GM12878 (cell line): ENCODE measurements around the gene DLG2. TPM values are rescaled to one million over a fixed set of nuclear protein-coding genes. Genes with fewer than 3 reads are reported as not detected.

Source experiments
- ATAC-seq: fragments of 200-7000 bp; cut with Tn5 transposase; 3 replicates; pipeline ENCODE4 v1.9.1; 2020; ENCODE audit warnings: mild to moderate bottlenecking, moderate library complexity
- BruUV-seq: library from RNA; stranded (reverse); fragments of 400-500 nt; replicated peaks from 2 replicates; lab custom pipeline; 2021; lab: Mats Ljungman, UMichigan
- CTCF ChIA-PET: fragments of 300-600 bp; sonication (Branson Sonifier 250); formaldehyde crosslinking; extraction: SDS; loops from one replicate; lab custom pipeline; 2021; ENCODE audit warnings: inconsistent platforms; lab: Yijun Ruan, JAX
- POLR2A ChIA-PET: fragments of 350-600 bp; formaldehyde crosslinking; extraction: SDS; loops from one replicate; lab custom pipeline; 2021; ENCODE audit warnings: inconsistent platforms; lab: Charles Lee
- RAD21 ChIA-PET: fragments of 300-600 bp; sonication (Branson Sonifier 250); formaldehyde crosslinking; loops from one replicate; lab custom pipeline; 2023; ENCODE audit warnings: antibody characterized with exemption; ENCODE audit not compliant: unreplicated experiment; lab: Charles Lee
- SMC1A ChIA-PET: fragments of 300-600 bp; sonication (Branson Sonifier 250); formaldehyde crosslinking; loops from one replicate; lab custom pipeline; 2023; ENCODE audit not compliant: unreplicated experiment, uncharacterized antibody; lab: Charles Lee
- DNase-seq: peaks from one replicate; pipeline ENCODE4 v3.0.0-alpha.2; 2011; ENCODE audit warnings: low read depth, low spot score
- FAIRE-seq: peaks from 3 replicates; lab custom pipeline; 2011; peaks lifted over from hg19 to GRCh38; lab: Jason Lieb, UNC
- H2AFZ ChIP-seq: 2 replicates; pipeline ENCODE4 v1.6.0; 2011; ENCODE audit warnings: low read depth, low read length, control low read depth; ENCODE audit not compliant: control insufficient read depth
- H3K27ac ChIP-seq: 2 replicates; pipeline ENCODE4 v1.5.1; 2011; ENCODE audit warnings: control low read depth; ENCODE audit not compliant: control insufficient read depth, insufficient read depth
- H3K27me3 ChIP-seq, 2 experiments: replicated peaks in 1 of 2; 2 replicates each; pipeline versions ENCODE4 v1.6.0 to v1.6.1; 2011; ENCODE audit warnings: low read length in 1 of 2; ENCODE audit not compliant: control insufficient read depth in 2 of 2, insufficient read depth in 2 of 2
- H3K36me3 ChIP-seq, 2 experiments: 2 replicates each; pipeline ENCODE4 v1.5.1; 2011; ENCODE audit warnings: low read length in 1 of 2; ENCODE audit not compliant: control insufficient read depth in 2 of 2, insufficient read depth in 2 of 2
- H3K4me1 ChIP-seq: 2 replicates; pipeline ENCODE4 v1.6.1; 2011; ENCODE audit warnings: mild to moderate bottlenecking, low read length, moderate library complexity, mixed read lengths; ENCODE audit not compliant: control insufficient read depth, insufficient read depth
- H3K4me2 ChIP-seq: 2 replicates; pipeline ENCODE4 v1.6.0; 2011; ENCODE audit warnings: control low read depth; ENCODE audit not compliant: control insufficient read depth, insufficient read depth
- H3K4me3 ChIP-seq: fragments of 200-600 bp; sonication (generic); 2 replicates; pipeline ENCODE4 v1.5.1; 2016
- H3K79me2 ChIP-seq: 2 replicates; pipeline ENCODE4 v1.6.0; 2011; ENCODE audit warnings: low read length; ENCODE audit not compliant: control insufficient read depth, insufficient read depth
- H3K9ac ChIP-seq: 2 replicates; pipeline ENCODE4 v1.8.0; 2011; ENCODE audit warnings: low read length, control low read depth, mixed read lengths; ENCODE audit not compliant: control insufficient read depth, insufficient read depth
- H3K9me3 ChIP-seq: replicated peaks from 3 replicates; pipeline ENCODE4 v1.5.1; 2011; ENCODE audit warnings: mild to moderate bottlenecking, low read length; ENCODE audit not compliant: control insufficient read depth, insufficient read depth
- H4K20me1 ChIP-seq: 2 replicates; pipeline ENCODE4 v1.6.0; 2011; ENCODE audit not compliant: control insufficient read depth, insufficient read depth
- ASH2L ChIP-seq: fragments of 300-600, 200-600 bp; sonication (generic); IDR thresholded peaks from 2 replicates; pipeline ENCODE4 v1.6.1; 2017; ENCODE audit warnings: low read depth, mild to moderate bottlenecking, borderline replicate concordance
- BMI1 ChIP-seq: fragments of 450-650 bp; IDR thresholded peaks from 2 replicates; pipeline ENCODE4 v1.6.1; 2016; ENCODE audit warnings: mild to moderate bottlenecking, moderate library complexity, borderline replicate concordance
- CREM ChIP-seq: IDR thresholded peaks from 2 replicates; pipeline ENCODE4 v1.6.1; 2014; ENCODE audit warnings: antibody characterized with exemption, low read depth
- ESRRA ChIP-seq: IDR thresholded peaks from 2 replicates; pipeline ENCODE4 v1.6.1; 2012; ENCODE audit warnings: mild to moderate bottlenecking, low read length, improper control_type of control experiment
- GABPA ChIP-seq: IDR thresholded peaks from 2 replicates; pipeline ENCODE4 v1.6.1; 2014; ENCODE audit warnings: antibody characterized with exemption, low read depth, mild to moderate bottlenecking, inconsistent platforms
- LARP7 ChIP-seq: fragments of 450-650 bp; IDR thresholded peaks from 2 replicates; pipeline ENCODE4 v1.6.1; 2017; ENCODE audit warnings: mild to moderate bottlenecking
- RAD21 ChIP-seq: IDR thresholded peaks from 2 replicates; pipeline ENCODE4 v1.6.1; 2011; ENCODE audit warnings: mild to moderate bottlenecking, low read depth, low read length, moderate library complexity; ENCODE audit not compliant: insufficient read depth
- RAD51 ChIP-seq: fragments of 450-650 bp; IDR thresholded peaks from 2 replicates; pipeline ENCODE4 v1.6.1; 2016; ENCODE audit warnings: moderate library complexity, mild to moderate bottlenecking, inconsistent platforms
- SIX5 ChIP-seq: IDR thresholded peaks from 2 replicates; pipeline ENCODE4 v1.6.1; 2011; ENCODE audit warnings: mild to moderate bottlenecking, low read depth, low read length, moderate library complexity; ENCODE audit not compliant: severe bottlenecking
- SMARCA5 ChIP-seq: fragments of 450-650 bp; IDR thresholded peaks from 2 replicates; pipeline ENCODE4 v1.6.1; 2017; ENCODE audit warnings: mild to moderate bottlenecking
- SMC3 ChIP-seq: IDR thresholded peaks from 2 replicates; pipeline ENCODE4 v1.6.1; 2011; ENCODE audit warnings: low read length, improper control_type of control experiment, borderline replicate concordance
- SPI1 ChIP-seq: IDR thresholded peaks from 2 replicates; pipeline ENCODE4 v1.6.1; 2011; ENCODE audit warnings: low read depth, mild to moderate bottlenecking, low read length, moderate library complexity, borderline replicate concordance; ENCODE audit not compliant: insufficient read depth
- TCF3 ChIP-seq: IDR thresholded peaks from 2 replicates; pipeline ENCODE4 v1.6.1; 2012; ENCODE audit warnings: low read depth, mild to moderate bottlenecking, low read length, borderline replicate concordance; ENCODE audit not compliant: insufficient read depth
- in situ Hi-C: fragments of 300-500 bp; cut with MboI; formaldehyde crosslinking; loops from 9 replicates; pipeline ENCODE4 v1.14.3; 2018; ENCODE audit warnings: mixed read lengths
- intact Hi-C: fragments of 100-400 bp; cut with micrococcal nuclease; formaldehyde crosslinking; loops from one replicate; pipeline ENCODE4 v1.14.2; 2022; ENCODE audit not compliant: unreplicated experiment
- polyA plus RNA-seq, 11 experiments: library from polyadenylated mRNA; depleted of rRNA in 4 of 11; unstranded in 6 of 11; stranded (reverse) in 5 of 11; fragments of >200 nt; fragmentation: Nextera tagmentation in 4 of 11; fragmentation: Illumina TruSeq in 1 of 11; extraction: Ambion mirVana in 4 of 11; extraction: Trizol in 1 of 11; gene quantifications; 1 replicate in 1 of 11; 2 replicates in 10 of 11; pipeline versions ENCODE4 v1.2.1 to v1.2.3, GENCODE V29; 2011 to 2016; ENCODE audit warnings: inconsistent platforms in 2 of 11, missing spikeins in 2 of 11, low read depth in 1 of 11
- total RNA-seq, 4 experiments: library from RNA; depleted of rRNA in 3 of 4; stranded (reverse); fragments of >200 nt in 3 of 4; fragmentation: Illumina TruSeq in 1 of 4; extraction: Trizol in 1 of 4; gene quantifications; 2 replicates each; pipeline versions ENCODE4 v1.2.1 to v1.2.3, GENCODE V29; 2013 to 2021
- TF ChIP-seq, protein P1 (sequence below): fragments of 450-650 bp; IDR thresholded peaks from 2 replicates; pipeline ENCODE4 v1.6.1; 2017; ENCODE audit warnings: borderline replicate concordance
- TF ChIP-seq, protein P2 (sequence below): fragments of 450-650 bp; IDR thresholded peaks from 2 replicates; pipeline ENCODE4 v1.6.1; 2017; ENCODE audit warnings: mild to moderate bottlenecking, moderate library complexity
- TF ChIP-seq, protein P3 (sequence below): IDR thresholded peaks from 2 replicates; pipeline ENCODE4 v1.6.1; 2011; ENCODE audit warnings: borderline replicate concordance, low read depth, mild to moderate bottlenecking, moderate library complexity, low read length; ENCODE audit not compliant: insufficient read depth, poor library complexity, severe bottlenecking

The DLG2 gene
- total and polyA plus RNA-seq, 10 of the 15 experiments (the other 5 are each of a cell fraction or from before 2014, with no cell fraction given): 0.09 to 0.98 (median 0.35) TPM

DNA sequence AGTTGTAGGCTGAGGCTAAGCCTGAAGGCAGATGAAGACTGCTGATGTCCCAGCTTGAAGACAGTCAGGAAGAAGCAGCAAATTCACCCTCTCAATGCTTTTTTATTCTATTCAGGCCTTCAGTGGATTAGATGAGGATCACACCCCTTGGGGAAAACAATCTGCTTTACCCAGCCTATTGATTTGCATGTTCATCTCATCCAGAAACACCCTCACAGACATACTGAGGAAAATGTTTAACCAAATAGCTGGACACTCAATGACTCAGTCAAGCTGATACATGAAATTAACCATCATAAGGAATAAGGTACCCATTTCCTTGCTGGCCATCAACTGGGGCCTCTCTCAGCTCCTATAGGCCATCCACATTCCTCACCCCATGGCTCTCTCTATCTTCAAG is 1791.1 kb downstream of the DLG2 start:
- intact Hi-C loops: loop anchor here (1.0 to 5.0 kb wide), 4 partner anchors 121 to 689 kb away; no protein-coding TSS in a partner anchor
- TF ChIP-seq GABPA: no peak
- TF ChIP-seq BMI1: no peak
- no peak for TF ChIP-seq TCF3
- TF ChIP-seq, protein P1, sequence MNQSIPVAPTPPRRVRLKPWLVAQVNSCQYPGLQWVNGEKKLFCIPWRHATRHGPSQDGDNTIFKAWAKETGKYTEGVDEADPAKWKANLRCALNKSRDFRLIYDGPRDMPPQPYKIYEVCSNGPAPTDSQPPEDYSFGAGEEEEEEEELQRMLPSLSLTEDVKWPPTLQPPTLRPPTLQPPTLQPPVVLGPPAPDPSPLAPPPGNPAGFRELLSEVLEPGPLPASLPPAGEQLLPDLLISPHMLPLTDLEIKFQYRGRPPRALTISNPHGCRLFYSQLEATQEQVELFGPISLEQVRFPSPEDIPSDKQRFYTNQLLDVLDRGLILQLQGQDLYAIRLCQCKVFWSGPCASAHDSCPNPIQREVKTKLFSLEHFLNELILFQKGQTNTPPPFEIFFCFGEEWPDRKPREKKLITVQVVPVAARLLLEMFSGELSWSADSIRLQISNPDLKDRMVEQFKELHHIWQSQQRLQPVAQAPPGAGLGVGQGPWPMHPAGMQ: no peak
- TF ChIP-seq ESRRA: no peak
- TF ChIP-seq CREM: no peak
- TF ChIP-seq SMARCA5: no peak
- no peak for TF ChIP-seq RAD51
- no peak for TF ChIP-seq SMC3
- no peak for TF ChIP-seq RAD21
- TF ChIP-seq LARP7: no peak
- TF ChIP-seq, protein P2, sequence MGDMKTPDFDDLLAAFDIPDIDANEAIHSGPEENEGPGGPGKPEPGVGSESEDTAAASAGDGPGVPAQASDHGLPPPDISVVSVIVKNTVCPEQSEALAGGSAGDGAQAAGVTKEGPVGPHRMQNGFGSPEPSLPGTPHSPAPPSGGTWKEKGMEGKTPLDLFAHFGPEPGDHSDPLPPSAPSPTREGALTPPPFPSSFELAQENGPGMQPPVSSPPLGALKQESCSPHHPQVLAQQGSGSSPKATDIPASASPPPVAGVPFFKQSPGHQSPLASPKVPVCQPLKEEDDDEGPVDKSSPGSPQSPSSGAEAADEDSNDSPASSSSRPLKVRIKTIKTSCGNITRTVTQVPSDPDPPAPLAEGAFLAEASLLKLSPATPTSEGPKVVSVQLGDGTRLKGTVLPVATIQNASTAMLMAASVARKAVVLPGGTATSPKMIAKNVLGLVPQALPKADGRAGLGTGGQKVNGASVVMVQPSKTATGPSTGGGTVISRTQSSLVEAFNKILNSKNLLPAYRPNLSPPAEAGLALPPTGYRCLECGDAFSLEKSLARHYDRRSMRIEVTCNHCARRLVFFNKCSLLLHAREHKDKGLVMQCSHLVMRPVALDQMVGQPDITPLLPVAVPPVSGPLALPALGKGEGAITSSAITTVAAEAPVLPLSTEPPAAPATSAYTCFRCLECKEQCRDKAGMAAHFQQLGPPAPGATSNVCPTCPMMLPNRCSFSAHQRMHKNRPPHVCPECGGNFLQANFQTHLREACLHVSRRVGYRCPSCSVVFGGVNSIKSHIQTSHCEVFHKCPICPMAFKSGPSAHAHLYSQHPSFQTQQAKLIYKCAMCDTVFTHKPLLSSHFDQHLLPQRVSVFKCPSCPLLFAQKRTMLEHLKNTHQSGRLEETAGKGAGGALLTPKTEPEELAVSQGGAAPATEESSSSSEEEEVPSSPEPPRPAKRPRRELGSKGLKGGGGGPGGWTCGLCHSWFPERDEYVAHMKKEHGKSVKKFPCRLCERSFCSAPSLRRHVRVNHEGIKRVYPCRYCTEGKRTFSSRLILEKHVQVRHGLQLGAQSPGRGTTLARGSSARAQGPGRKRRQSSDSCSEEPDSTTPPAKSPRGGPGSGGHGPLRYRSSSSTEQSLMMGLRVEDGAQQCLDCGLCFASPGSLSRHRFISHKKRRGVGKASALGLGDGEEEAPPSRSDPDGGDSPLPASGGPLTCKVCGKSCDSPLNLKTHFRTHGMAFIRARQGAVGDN: no peak
- TF ChIP-seq ASH2L: no peak
- TF ChIP-seq SPI1: no peak
- TF ChIP-seq, protein P3, sequence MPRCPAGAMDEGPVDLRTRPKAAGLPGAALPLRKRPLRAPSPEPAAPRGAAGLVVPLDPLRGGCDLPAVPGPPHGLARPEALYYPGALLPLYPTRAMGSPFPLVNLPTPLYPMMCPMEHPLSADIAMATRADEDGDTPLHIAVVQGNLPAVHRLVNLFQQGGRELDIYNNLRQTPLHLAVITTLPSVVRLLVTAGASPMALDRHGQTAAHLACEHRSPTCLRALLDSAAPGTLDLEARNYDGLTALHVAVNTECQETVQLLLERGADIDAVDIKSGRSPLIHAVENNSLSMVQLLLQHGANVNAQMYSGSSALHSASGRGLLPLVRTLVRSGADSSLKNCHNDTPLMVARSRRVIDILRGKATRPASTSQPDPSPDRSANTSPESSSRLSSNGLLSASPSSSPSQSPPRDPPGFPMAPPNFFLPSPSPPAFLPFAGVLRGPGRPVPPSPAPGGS: no peak
- TF ChIP-seq SIX5: no peak

More for the DNA sequence above, 1791.1 kb downstream of the DLG2 start:
- Histone ChIP-seq H3K4me1 (peaks cover 4% of the 10 kb centered on the region), H4K20me1 (no peaks in the 10 kb centered on the region), H3K79me2 (no peaks in the 10 kb centered on the region), H3K9me3 (no peaks in the 10 kb centered on the region), H3K27ac (no peak overlapping the region), H3K36me3 (no peaks in the 10 kb centered on the region), H3K27me3 (peaks cover 0 to 5% of the 10 kb centered on the region in 2 experiments; a peak in 1 of 4 replicates), H3K9ac (no peak overlapping the region), H3K4me3 (no peak overlapping the region), H2AFZ (no peak overlapping the region), H3K4me2 (no peak overlapping the region)
- RAD21 ChIA-PET: interaction anchor here (0.8 to 1.9 kb wide), 8 partner anchors 8 to 723 kb away, joined by 3 to 9 read pairs (median 5); no protein-coding TSS in a partner anchor
- CTCF ChIA-PET: interaction anchor here (0.7 to 5.0 kb wide), 26 partner anchors 9 to 856 kb away, joined by 3 to 37 read pairs (median 5); no protein-coding TSS in a partner anchor
- in situ Hi-C loops: loop anchor here (5.0 to 10.0 kb wide), 2 partner anchors 426 to 729 kb away; no protein-coding TSS in a partner anchor
- BruUV-seq: no TSS peak
- ATAC-seq: no peak
- POLR2A ChIA-PET: no interaction called here
- SMC1A ChIA-PET: interaction anchor here (0.8 to 1.5 kb wide), 10 partner anchors 8 to 730 kb away, joined by 3 to 7 read pairs (median 3); no protein-coding TSS in a partner anchor
- no peak for FAIRE-seq
- DNase-seq: no peak
